Measurements from ENCODE around the gene PRC1. TPM values are rescaled to one million over a fixed set of nuclear protein-coding genes. Genes with fewer than 3 reads are reported as not detected.

The PRC1 gene
- total and polyA plus RNA-seq, 8 donors: 10.4 to 137 (median 66.1) TPM

GRCh38 chr15:90918835-90919234, 75.5 kb downstream of the PRC1 start:
- no peaks in the 10 kb centered on the region for H3K9me3 ChIP-seq
- H3K4me3 ChIP-seq: no peak overlapping the region
- intact Hi-C loops (cut with DNase I): no loop called here
- DNase-seq (no peak), ATAC-seq (no peak)
- no peak overlapping the region for H3K27ac ChIP-seq
- no peak for TF ChIP-seq CTCF (IDR thresholded peaks at IDR 0.05)
- no peaks in the 10 kb centered on the region for H3K27me3 ChIP-seq
- H3K4me1 ChIP-seq: peaks cover 0 to 28% of the 10 kb centered on the region in 2 donors
- peaks cover 0 to 88% of the 10 kb centered on the region in 2 donors for H3K36me3 ChIP-seq

- H3K27me3 ChIP-seq: no peaks in the 10 kb centered on the region
- H3K9me3 ChIP-seq: no peaks in the 10 kb centered on the region
- no peak overlapping the region for H3K27ac ChIP-seq
- ATAC-seq (no peak), DNase-seq (no peak)
- no peak for TF ChIP-seq CTCF (IDR thresholded peaks at IDR 0.05)
- H3K4me1 ChIP-seq: peaks cover 0 to 34% of the 10 kb centered on the region in 2 donors
- H3K4me3 ChIP-seq: no peak overlapping the region
- intact Hi-C loops (cut with DNase I): no loop called here
- peaks cover 0 to 94% of the 10 kb centered on the region in 2 donors for H3K36me3 ChIP-seq
These were observed 76.1 kb downstream of the PRC1 start for GRCh38 chr15:90918034-90918788.

- Histone ChIP-seq H3K4me1 (peaks cover 0 to 40% of the 10 kb centered on the region in 2 donors), H3K36me3 (peaks cover 0 to 100% of the 10 kb centered on the region in 2 donors), H3K27ac (no peak overlapping the region), H3K27me3 (no peaks in the 10 kb centered on the region), H3K9me3 (no peaks in the 10 kb centered on the region), H3K4me3 (no peak overlapping the region)
- intact Hi-C loops (cut with DNase I): no loop called here
- no peak for TF ChIP-seq CTCF (IDR thresholded peaks at IDR 0.05)
- DNase-seq (no peak), ATAC-seq (no peak)
These were observed 76.8 kb downstream of the PRC1 start for GRCh38 chr15:90917569-90917968.

GRCh38 chr15:90916461-90916860, 77.9 kb downstream of the PRC1 start:
- intact Hi-C loops (cut with DNase I): no loop called here
- Histone ChIP-seq H3K9me3 (no peaks in the 10 kb centered on the region), H3K4me3 (peak overlapping the region in 1 of 2 donors; percentile 38), H3K27me3 (no peaks in the 10 kb centered on the region), H3K4me1 (peaks cover 0 to 45% of the 10 kb centered on the region in 2 donors), H3K27ac (peak overlapping the region in 1 of 2 donors; percentile 88), H3K36me3 (peaks cover 0 to 100% of the 10 kb centered on the region in 2 donors)
- ATAC-seq (no peak), DNase-seq (no peak)
- no peak for TF ChIP-seq CTCF (IDR thresholded peaks at IDR 0.05)

Other genes starting within 250 kb of the PRC1 start
- 100 to 1,000 TPM; 114 TPM for gene FURIN, start 125.9 kb downstream of the PRC1 start, total RNA-seq
- 10 to 100 TPM; 43.6 to 77.0 (median 60.9) TPM for gene FURIN, start 125.9 kb downstream of the PRC1 start, polyA plus RNA-seq (ENCODE audit: insufficient read length in 6 of 6)
- gene FES, start 110.0 kb downstream of the PRC1 start, total RNA-seq: 10 to 100 TPM; 37.6 to 65.2 TPM
- 10 to 100 TPM; 20.8 to 31.3 (median 25.3) TPM for gene FES, start 110.0 kb downstream of the PRC1 start, polyA plus RNA-seq (ENCODE audit: insufficient read length in 6 of 6)
- 10 to 100 TPM; 78.6 to 86.3 TPM for gene MAN2A2, start 91.2 kb downstream of the PRC1 start, total RNA-seq
- 10 to 100 TPM; 46.1 to 66.4 (median 58.8) TPM for gene MAN2A2, start 91.2 kb downstream of the PRC1 start, polyA plus RNA-seq (ENCODE audit: insufficient read length in 6 of 6)
- gene HDDC3, start 62.0 kb downstream of the PRC1 start, total RNA-seq: 10 to 100 TPM; 12.4 to 13.5 TPM
- gene HDDC3, start 62.0 kb downstream of the PRC1 start, polyA plus RNA-seq (ENCODE audit: insufficient read length in 6 of 6): 10 to 100 TPM; 10.3 to 15.9 (median 14.0) TPM
- gene UNC45A, start 59.2 kb downstream of the PRC1 start, total RNA-seq: 10 to 100 TPM; 62.3 to 74.4 TPM
- gene UNC45A, start 59.2 kb downstream of the PRC1 start, polyA plus RNA-seq (ENCODE audit: insufficient read length in 6 of 6): 10 to 100 TPM; 64.0 to 80.4 (median 70.7) TPM
- 10 to 100 TPM in 1 of 2 donors, 1 to 10 TPM in 1; 9.8 to 12.5 TPM for gene RCCD1, start 39.7 kb downstream of the PRC1 start, total RNA-seq
- gene RCCD1, start 39.7 kb downstream of the PRC1 start, polyA plus RNA-seq (ENCODE audit: insufficient read length in 6 of 6): 10 to 100 TPM; 16.1 to 21.2 (median 20.0) TPM
- gene VPS33B, start 28.1 kb upstream of the PRC1 start, total RNA-seq: 10 to 100 TPM; 11.8 to 16.6 TPM
- 10 to 100 TPM; 16.7 to 19.5 (median 18.7) TPM for gene VPS33B, start 28.1 kb upstream of the PRC1 start, polyA plus RNA-seq (ENCODE audit: insufficient read length in 6 of 6)
- under 1 TPM; 0.58 to 0.99 TPM for gene SV2B, start 105.7 kb upstream of the PRC1 start, total RNA-seq
- 1 to 10 TPM; 1.1 to 3.2 (median 1.6) TPM for gene SV2B, start 105.7 kb upstream of the PRC1 start, polyA plus RNA-seq (ENCODE audit: insufficient read length in 6 of 6)

All from left lung (tissue), 10 donors.